SH-SY5Y (cell line): Measurements from ENCODE around the gene RSKR.

Source experiments
- GATA2 ChIP-seq: IDR thresholded peaks from 2 replicates; pipeline ENCODE4 v1.6.1; 2011; ENCODE audit warnings: mild to moderate bottlenecking, low read depth, low read length
- GATA3 ChIP-seq: IDR thresholded peaks from 2 replicates; pipeline ENCODE4 v1.6.1; 2011; ENCODE audit warnings: low read depth, mild to moderate bottlenecking, low read length, moderate library complexity

DNA sequence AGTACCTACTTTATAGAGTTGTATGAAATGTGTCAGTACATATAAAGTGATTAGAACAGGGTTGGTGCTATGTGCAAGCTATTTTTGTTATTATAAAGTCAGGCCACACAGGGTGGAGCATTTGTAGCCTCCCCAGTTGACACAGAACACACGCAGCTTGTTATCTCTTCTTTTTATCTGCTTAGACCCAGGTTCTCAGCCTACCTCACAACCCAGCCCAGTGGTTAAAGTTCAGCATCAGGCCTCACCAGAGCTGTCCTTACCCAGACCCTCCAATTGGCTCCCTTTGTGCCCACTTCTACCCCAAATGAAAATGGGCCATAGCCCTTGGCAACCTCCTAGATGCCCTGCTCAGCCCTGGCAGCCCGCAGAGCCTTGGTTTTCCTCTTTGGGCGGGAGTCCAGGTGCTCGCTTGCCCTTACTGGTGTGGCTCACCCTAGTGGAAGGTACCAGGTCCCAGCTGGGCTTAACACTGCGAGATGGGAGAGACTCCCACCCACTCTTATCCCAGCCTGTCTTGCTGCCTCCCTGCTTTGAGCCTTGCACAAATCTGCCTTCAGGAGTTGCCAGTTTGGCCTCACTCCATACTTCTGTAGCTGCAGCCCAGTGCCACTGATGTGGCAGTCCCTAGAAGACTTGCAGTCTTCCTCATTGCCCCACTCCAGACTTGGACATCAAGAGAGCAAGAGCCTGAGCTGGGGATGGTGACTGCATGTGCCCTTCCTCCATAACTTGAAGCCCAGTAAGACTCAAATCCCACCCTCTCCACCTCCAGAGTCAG, 41.5 kb downstream of the RSKR start:
- TF ChIP-seq GATA3 (no peak), GATA2 (no peak)
